ENCODE results near the gene C1QC.

Gene C1QC

DNA sequence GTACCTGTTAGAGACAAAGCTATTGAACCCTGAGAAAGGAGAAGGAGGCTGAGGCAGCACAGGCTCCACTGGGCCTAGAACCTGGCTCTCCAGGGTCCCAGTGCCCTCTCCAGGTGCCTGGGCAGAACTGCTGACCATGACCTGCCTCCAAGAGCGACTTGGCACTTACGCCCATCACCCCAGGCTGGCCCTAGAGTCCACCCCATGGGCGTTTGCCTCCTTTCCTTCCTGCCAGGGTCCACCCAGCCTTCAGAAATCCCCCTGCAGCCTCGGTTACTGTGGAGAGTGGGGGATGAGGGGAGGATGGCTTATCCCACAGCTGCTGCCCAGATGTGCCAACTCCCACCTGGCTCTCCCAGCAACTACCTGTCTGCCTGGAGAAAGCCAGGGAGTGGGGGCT, 21.7 kb upstream of the C1QC start:
- H3K4me3 ChIP-seq (ENCODE audit: low read length): no peak overlapping the region
- H3K36me3 ChIP-seq (ENCODE audit: control insufficient read depth, insufficient read depth, low read length): no peaks in the 10 kb centered on the region
- peaks cover 4% of the 10 kb centered on the region for H3K4me1 ChIP-seq (ENCODE audit: control insufficient read depth, insufficient read depth, low read length)
- no peaks in the 10 kb centered on the region for H3K9me3 ChIP-seq (ENCODE audit: control insufficient read depth, low read length)
- H3K27me3 ChIP-seq (ENCODE audit: control insufficient read depth, insufficient read depth, low read length): peaks cover 41% of the 10 kb centered on the region
- H3K9ac ChIP-seq (ENCODE audit: low read length): no peak overlapping the region

DNA sequence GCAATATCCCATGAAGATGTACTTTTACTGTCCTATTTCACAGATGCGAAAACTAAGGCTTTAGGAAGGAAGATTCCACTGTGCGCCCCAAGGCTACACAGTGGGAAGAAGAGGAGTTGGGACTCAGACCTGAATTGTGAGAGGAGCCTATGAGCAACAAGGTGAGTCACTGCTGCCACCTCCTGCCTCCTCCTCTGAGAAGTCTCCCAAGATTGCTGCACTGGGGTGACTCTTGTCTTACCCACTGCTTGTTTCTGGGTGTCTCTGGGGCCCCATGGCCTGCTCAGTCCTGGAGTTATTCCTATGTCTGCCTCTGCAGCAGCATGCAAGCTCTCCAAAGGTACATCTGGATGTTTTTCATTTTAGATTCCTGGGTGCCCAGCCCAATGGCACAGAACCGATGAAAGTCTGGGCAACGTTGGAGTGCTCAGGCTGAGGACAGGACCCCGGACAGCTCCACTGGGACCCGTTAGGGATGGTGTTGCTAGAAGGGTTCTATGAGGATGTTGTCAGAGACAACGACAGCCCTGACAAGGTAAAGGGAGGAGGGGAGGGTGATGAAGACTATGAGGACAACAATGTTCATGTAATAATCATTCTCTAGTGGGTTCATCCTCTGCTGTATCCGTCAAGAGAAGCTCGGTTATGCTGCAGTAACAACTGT, 18.0 kb upstream of the C1QC start:
- no peaks in the 10 kb centered on the region for H3K36me3 ChIP-seq (ENCODE audit: control insufficient read depth, insufficient read depth, low read length)
- H3K4me3 ChIP-seq (ENCODE audit: low read length): no peak overlapping the region
- H3K4me1 ChIP-seq (ENCODE audit: control insufficient read depth, insufficient read depth, low read length): peaks cover 4% of the 10 kb centered on the region
- no peak overlapping the region for H3K9ac ChIP-seq (ENCODE audit: low read length)
- peaks cover 39% of the 10 kb centered on the region for H3K27me3 ChIP-seq (ENCODE audit: control insufficient read depth, insufficient read depth, low read length)
- no peaks in the 10 kb centered on the region for H3K9me3 ChIP-seq (ENCODE audit: control insufficient read depth, low read length)

- peaks cover 36% of the 10 kb centered on the region for H3K27me3 ChIP-seq (ENCODE audit: control insufficient read depth, insufficient read depth, low read length)
These were observed 16.9 kb upstream of the C1QC start for GRCh38 chr1:22626237-22627157.

GRCh38 chr1:22627331-22627730, 16.1 kb upstream of the C1QC start:
- Histone ChIP-seq H3K36me3 (ENCODE audit: control insufficient read depth, insufficient read depth, low read length) (no peaks in the 10 kb centered on the region), H3K4me3 (ENCODE audit: low read length) (no peak overlapping the region), H3K4me1 (ENCODE audit: control insufficient read depth, insufficient read depth, low read length) (peaks cover 4% of the 10 kb centered on the region), H3K27me3 (ENCODE audit: control insufficient read depth, insufficient read depth, low read length) (peaks cover 30% of the 10 kb centered on the region), H3K9ac (ENCODE audit: low read length) (no peak overlapping the region), H3K9me3 (ENCODE audit: control insufficient read depth, low read length) (no peaks in the 10 kb centered on the region)

More at GRCh38 chr1:22626237-22627157, 16.9 kb upstream of the C1QC start:
- H3K9ac ChIP-seq (ENCODE audit: low read length): no peak overlapping the region
- no peaks in the 10 kb centered on the region for H3K9me3 ChIP-seq (ENCODE audit: control insufficient read depth, low read length)
- no peaks in the 10 kb centered on the region for H3K36me3 ChIP-seq (ENCODE audit: control insufficient read depth, insufficient read depth, low read length)
- peaks cover 4% of the 10 kb centered on the region for H3K4me1 ChIP-seq (ENCODE audit: control insufficient read depth, insufficient read depth, low read length)
- H3K4me3 ChIP-seq (ENCODE audit: low read length): no peak overlapping the region

DNA sequence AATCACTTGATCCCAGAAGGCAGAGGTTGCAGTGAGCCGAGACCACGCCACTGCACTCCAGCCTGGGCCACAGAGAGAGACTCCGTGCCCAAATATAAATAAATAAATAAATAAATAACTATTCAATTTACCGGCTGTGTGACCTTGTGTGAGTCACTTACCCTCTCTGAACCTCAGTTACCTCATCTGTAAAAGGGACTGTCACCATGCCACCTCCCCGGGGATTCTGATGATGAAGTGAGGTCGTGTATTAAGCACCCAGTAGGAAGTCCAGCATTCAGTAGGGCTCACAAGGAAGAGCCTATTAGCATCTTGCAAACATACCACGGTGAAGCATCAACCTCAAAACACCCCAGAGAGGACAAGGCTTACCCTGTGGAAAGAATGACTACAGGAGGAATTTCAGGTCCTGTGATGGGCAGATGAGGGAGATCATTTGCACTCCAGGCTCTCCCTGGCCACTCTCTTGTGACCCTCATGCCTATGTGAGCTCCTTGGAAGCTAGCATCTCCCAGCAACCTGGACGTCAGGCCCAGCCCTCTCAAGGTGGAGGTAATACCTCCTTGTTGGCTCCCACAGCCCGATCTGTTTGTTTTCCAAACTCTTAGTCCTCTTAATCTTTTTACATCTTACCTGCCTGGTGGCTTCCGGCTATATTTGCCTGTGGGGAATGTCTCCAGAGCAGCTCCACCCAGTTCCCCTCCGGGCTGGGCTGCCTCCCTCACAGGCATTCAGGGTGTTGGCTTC, 14.6 kb upstream of the C1QC start:
- Histone ChIP-seq H3K4me3 (ENCODE audit: low read length) (no peak overlapping the region), H3K4me1 (ENCODE audit: control insufficient read depth, insufficient read depth, low read length) (peaks cover 4% of the 10 kb centered on the region), H3K36me3 (ENCODE audit: control insufficient read depth, insufficient read depth, low read length) (no peaks in the 10 kb centered on the region), H3K9ac (ENCODE audit: low read length) (no peak overlapping the region), H3K9me3 (ENCODE audit: control insufficient read depth, low read length) (no peaks in the 10 kb centered on the region), H3K27me3 (ENCODE audit: control insufficient read depth, insufficient read depth, low read length) (peaks cover 30% of the 10 kb centered on the region)

DNA sequence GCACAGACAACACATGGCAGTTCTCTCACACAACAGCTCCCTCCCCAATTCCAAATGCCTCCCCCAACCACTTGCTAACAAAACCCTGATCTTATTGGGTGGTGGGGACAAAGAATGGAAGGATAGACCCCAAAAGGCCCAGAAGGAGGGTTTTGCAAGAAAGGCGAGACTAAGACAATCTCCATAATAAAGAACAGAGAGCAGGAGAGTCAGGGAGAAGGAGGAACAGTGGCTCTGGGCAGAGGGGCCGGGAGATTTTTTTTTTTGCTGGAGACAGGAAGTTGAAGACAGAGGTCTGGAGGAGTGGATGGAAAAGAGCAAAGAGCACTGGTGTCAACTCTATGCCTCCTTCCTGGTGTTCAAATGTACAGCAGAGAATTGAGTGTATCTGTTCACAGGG, 13.5 kb upstream of the C1QC start:
- peaks cover 4% of the 10 kb centered on the region for H3K4me1 ChIP-seq (ENCODE audit: control insufficient read depth, insufficient read depth, low read length)
- peaks cover 30% of the 10 kb centered on the region for H3K27me3 ChIP-seq (ENCODE audit: control insufficient read depth, insufficient read depth, low read length)
- no peaks in the 10 kb centered on the region for H3K9me3 ChIP-seq (ENCODE audit: control insufficient read depth, low read length)
- no peaks in the 10 kb centered on the region for H3K36me3 ChIP-seq (ENCODE audit: control insufficient read depth, insufficient read depth, low read length)
- H3K4me3 ChIP-seq (ENCODE audit: low read length): no peak overlapping the region
- H3K9ac ChIP-seq (ENCODE audit: low read length): no peak overlapping the region

DNA sequence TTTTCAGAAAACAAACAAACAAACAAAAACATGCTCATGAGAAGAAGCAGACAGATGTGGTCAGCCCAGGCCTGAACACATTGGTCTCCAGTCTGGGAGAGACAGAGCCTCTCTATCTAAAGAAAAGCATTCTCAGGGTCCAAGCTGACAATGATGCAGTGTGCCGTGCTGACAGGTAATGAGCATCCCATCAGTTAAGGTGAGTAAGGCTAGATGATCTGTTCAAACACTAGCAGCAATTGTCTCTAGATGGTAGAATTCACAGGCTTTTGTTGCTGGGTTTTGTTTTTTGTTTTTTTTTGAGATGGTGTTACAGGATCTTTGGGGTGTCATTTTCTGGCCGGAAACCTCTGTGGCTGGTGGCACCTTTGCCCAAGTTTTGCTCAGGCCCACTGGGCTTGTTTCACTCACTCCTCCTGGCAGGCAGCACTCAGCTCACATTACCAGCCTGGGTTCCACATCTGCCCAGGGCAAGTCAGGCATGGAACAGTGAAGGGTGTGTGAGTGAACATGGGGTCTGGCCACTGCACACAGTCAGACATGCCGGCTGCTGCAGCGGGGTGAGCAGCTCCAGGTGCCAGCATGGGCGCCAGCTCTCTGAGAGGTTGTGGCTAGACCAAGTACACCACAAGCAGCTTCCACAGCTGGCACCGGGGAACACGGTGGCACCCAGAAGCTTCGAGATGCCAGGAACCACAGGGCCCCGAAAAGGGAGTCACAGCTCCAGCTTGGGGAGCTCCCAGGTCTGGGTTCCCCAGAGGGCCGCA, 9.6 kb upstream of the C1QC start:
- peaks cover 4% of the 10 kb centered on the region for H3K27me3 ChIP-seq (ENCODE audit: control insufficient read depth, insufficient read depth, low read length)

DNA sequence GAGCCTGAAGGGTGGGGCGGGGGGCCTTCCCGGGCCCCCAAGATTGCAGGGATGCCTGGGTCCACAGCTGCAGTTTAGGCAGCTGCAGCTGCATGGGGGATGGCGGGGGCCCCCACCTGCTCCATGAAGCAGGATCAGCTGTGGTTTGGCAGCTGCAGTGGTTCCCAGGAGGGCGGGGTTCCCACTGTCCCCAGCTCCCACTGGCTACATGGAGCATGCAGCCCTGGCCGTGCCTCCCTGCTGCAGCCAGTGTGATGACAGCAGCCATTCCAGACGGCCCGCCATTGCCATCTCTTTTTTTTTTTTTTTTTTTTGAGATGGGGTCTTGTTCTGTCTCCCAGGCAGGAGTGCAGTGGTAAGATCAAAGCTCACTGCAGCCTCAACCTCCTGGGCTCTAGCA, 8.0 kb upstream of the C1QC start:
- peaks cover 6% of the 10 kb centered on the region for H3K27me3 ChIP-seq (ENCODE audit: control insufficient read depth, insufficient read depth, low read length)

More for the DNA sequence above, 9.6 kb upstream of the C1QC start:
- Histone ChIP-seq H3K9ac (ENCODE audit: low read length) (no peak overlapping the region), H3K36me3 (ENCODE audit: control insufficient read depth, insufficient read depth, low read length) (no peaks in the 10 kb centered on the region), H3K9me3 (ENCODE audit: control insufficient read depth, low read length) (no peaks in the 10 kb centered on the region), H3K4me3 (ENCODE audit: low read length) (no peak overlapping the region), H3K4me1 (ENCODE audit: control insufficient read depth, insufficient read depth, low read length) (no peaks in the 10 kb centered on the region)

GRCh38 chr1:22636353-22636752, 7.1 kb upstream of the C1QC start, which contains the start of gene C1QA:
Gene C1QA (plus strand): TSS chr1:22636628. CDS start chr1:22637617, 989 bp downstream.
- peaks cover 7% of the 10 kb centered on the region for H3K27me3 ChIP-seq (ENCODE audit: control insufficient read depth, insufficient read depth, low read length)
- H3K4me3 ChIP-seq (ENCODE audit: low read length): no peak within 1 kb of the TSS
- H3K9ac ChIP-seq (ENCODE audit: low read length): no peak within 1 kb of the TSS
- H3K4me1 ChIP-seq (ENCODE audit: control insufficient read depth, insufficient read depth, low read length): no peaks in the 10 kb centered on the region
- no peaks in the 10 kb centered on the region for H3K36me3 ChIP-seq (ENCODE audit: control insufficient read depth, insufficient read depth, low read length)
- no peaks in the 10 kb centered on the region for H3K9me3 ChIP-seq (ENCODE audit: control insufficient read depth, low read length)

More for the DNA sequence above, 8.0 kb upstream of the C1QC start:
- H3K4me1 ChIP-seq (ENCODE audit: control insufficient read depth, insufficient read depth, low read length): no peaks in the 10 kb centered on the region
- no peaks in the 10 kb centered on the region for H3K36me3 ChIP-seq (ENCODE audit: control insufficient read depth, insufficient read depth, low read length)
- no peaks in the 10 kb centered on the region for H3K9me3 ChIP-seq (ENCODE audit: control insufficient read depth, low read length)
- no peak overlapping the region for H3K4me3 ChIP-seq (ENCODE audit: low read length)
- H3K9ac ChIP-seq (ENCODE audit: low read length): no peak overlapping the region

DNA sequence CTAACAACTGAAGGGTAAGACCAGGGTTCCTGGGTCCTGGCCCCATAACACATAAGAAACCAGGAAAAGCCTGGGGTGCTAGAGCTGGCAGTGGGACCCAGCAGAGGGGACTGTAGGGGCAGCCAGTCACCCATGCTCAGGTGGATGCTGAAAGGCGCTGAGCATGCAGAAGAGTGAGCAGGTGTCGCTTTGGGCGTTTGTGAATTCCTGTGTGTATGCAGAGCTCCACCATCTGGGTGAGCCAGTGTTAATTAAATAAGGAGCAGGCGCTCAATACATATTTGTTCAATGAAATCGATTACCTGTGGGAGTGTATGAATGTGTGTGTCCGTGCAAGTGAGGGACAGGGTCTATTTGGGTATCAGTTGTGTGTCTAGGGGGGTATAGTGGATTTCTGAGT, 6.5 kb upstream of the C1QC start:
- Histone ChIP-seq H3K27me3 (ENCODE audit: control insufficient read depth, insufficient read depth, low read length) (peaks cover 12% of the 10 kb centered on the region), H3K36me3 (ENCODE audit: control insufficient read depth, insufficient read depth, low read length) (no peaks in the 10 kb centered on the region), H3K4me1 (ENCODE audit: control insufficient read depth, insufficient read depth, low read length) (no peaks in the 10 kb centered on the region), H3K4me3 (ENCODE audit: low read length) (no peak overlapping the region), H3K9ac (ENCODE audit: low read length) (no peak overlapping the region), H3K9me3 (ENCODE audit: control insufficient read depth, low read length) (no peaks in the 10 kb centered on the region)

- H3K9ac ChIP-seq (ENCODE audit: low read length): no peak overlapping the region
- H3K36me3 ChIP-seq (ENCODE audit: control insufficient read depth, insufficient read depth, low read length): no peaks in the 10 kb centered on the region
- no peaks in the 10 kb centered on the region for H3K9me3 ChIP-seq (ENCODE audit: control insufficient read depth, low read length)
- no peak overlapping the region for H3K4me3 ChIP-seq (ENCODE audit: low read length)
- no peaks in the 10 kb centered on the region for H3K4me1 ChIP-seq (ENCODE audit: control insufficient read depth, insufficient read depth, low read length)
- peaks cover 18% of the 10 kb centered on the region for H3K27me3 ChIP-seq (ENCODE audit: control insufficient read depth, insufficient read depth, low read length)
These were observed 5.5 kb upstream of the C1QC start for GRCh38 chr1:22637907-22638445.

Measured in mucosa of stomach (tissue), 1 donor.